Uterus (tissue), 4 donors: ENCODE measurements around the gene GBGT1. TPM values are rescaled to one million over a fixed set of nuclear protein-coding genes. Genes with fewer than 3 reads are reported as not detected.
"Not testable (repeated sequence)": the region's sequence is repeated elsewhere in the genome, so short reads cannot be mapped to it uniquely, and the experiment has no call there.

ENCODE experiments used
- DNase-seq, 2 donors: peaks; one replicate each; pipeline ENCODE4 v3.0.0-alpha.2; 2019 to 2020
- H3K27ac ChIP-seq, 2 donors: fragments of 200-600 bp; sonication (generic); 1 replicate in 1 of 2; 2 replicates in 1 of 2; pipeline ENCODE4 v1.5.1; 2016 to 2018
- H3K27me3 ChIP-seq, 2 donors: fragments of 200-600 bp; sonication (generic); one replicate each; pipeline ENCODE4 v1.5.1; 2018 to 2019; ENCODE audit warnings: control low read depth in 1 of 2
- H3K36me3 ChIP-seq, 2 donors: fragments of 200-600 bp; sonication (generic); one replicate each; pipeline ENCODE4 v1.5.1; 2019; ENCODE audit warnings: control low read depth in 1 of 2
- H3K4me1 ChIP-seq, 2 donors: fragments of 200-600 bp; sonication (generic); one replicate each; pipeline ENCODE4 v1.5.1; 2018 to 2019; ENCODE audit warnings: control low read depth in 1 of 2
- H3K4me3 ChIP-seq, 2 donors: fragments of 200-600 bp; sonication (generic); 1 replicate in 1 of 2; 2 replicates in 1 of 2; pipeline ENCODE4 v1.5.1; 2018 to 2019; ENCODE audit warnings: mild to moderate bottlenecking in 1 of 2
- H3K9me3 ChIP-seq, 2 donors: fragments of 200-600 bp; sonication (generic); one replicate each; pipeline ENCODE4 v1.5.1; 2019; ENCODE audit warnings: control low read depth in 1 of 2
- CTCF ChIP-seq, 4 experiments: fragments of 200-600 bp in 2 of 4; fragments of 450-650 bp in 2 of 4; sonication (generic) in 2 of 4; IDR thresholded peaks; one replicate each; pipeline ENCODE4 v1.5.1; 2016 to 2019; ENCODE audit warnings: antibody characterized with exemption in 4 of 4, mild to moderate bottlenecking in 2 of 4, moderate library complexity in 1 of 4
- POLR2A ChIP-seq, 2 donors: fragments of 450-650 bp; IDR thresholded peaks; one replicate each; pipeline ENCODE4 v1.6.1; 2016; ENCODE audit warnings: antibody characterized with exemption in 2 of 2, mild to moderate bottlenecking in 1 of 2, moderate library complexity in 1 of 2
- intact Hi-C: fragments of 100-400 bp; cut with DNase I; formaldehyde crosslinking; loops from one replicate; pipeline ENCODE4 v1.15.1; 2023; ENCODE audit warnings: low total_unique reads
- total RNA-seq, 4 donors: library from RNA; depleted of rRNA in 3 of 4; stranded (reverse); fragments of >200 nt in 3 of 4; gene quantifications; one replicate each; pipeline versions ENCODE4 v1.1.0 to v1.2.4, GENCODE V29; 2014 to 2023
- donor health status: DM: yes; HTN: yes; CAD: no.

GBGT1 gene
- total RNA-seq, 4 donors from 2014 or later, result 3.5 to 28.5 (median 9.8) TPM

GRCh38 chr9:133207540-133208170 is 43.9 kb upstream of the GBGT1 start:
- intact Hi-C loops, result no loop called here
- H3K9me3 ChIP-seq, result no peaks in the 10 kb centered on the region

GRCh38 chr9:133207021-133207531 is 43.4 kb upstream of the GBGT1 start:
- intact Hi-C loops, result no loop called here
- Histone ChIP-seq H3K4me3 (no peak overlapping the region), H3K4me1 (no peaks in the 10 kb centered on the region), H3K9me3 (no peaks in the 10 kb centered on the region), H3K27me3 (no peaks in the 10 kb centered on the region), H3K36me3 (no peaks in the 10 kb centered on the region), H3K27ac (no peak overlapping the region)
- TF ChIP-seq CTCF (IDR thresholded peaks at IDR 0.05) (no peak), POLR2A (IDR thresholded peaks at IDR 0.05) (no peak)
- DNase-seq, result no peak

More at GRCh38 chr9:133207540-133208170, 43.9 kb upstream of the GBGT1 start:
- Histone ChIP-seq H3K4me1 (no peaks in the 10 kb centered on the region), H3K4me3 (no peak overlapping the region), H3K27me3 (no peaks in the 10 kb centered on the region), H3K36me3 (no peaks in the 10 kb centered on the region), H3K27ac (no peak overlapping the region)
- DNase-seq, result no peak
- no peak for TF ChIP-seq CTCF (IDR thresholded peaks at IDR 0.05)

- Histone ChIP-seq H3K27ac (no peak overlapping the region), H3K27me3 (no peaks in the 10 kb centered on the region), H3K9me3 (no peaks in the 10 kb centered on the region), H3K4me3 (no peak overlapping the region), H3K36me3 (no peaks in the 10 kb centered on the region), H3K4me1 (no peaks in the 10 kb centered on the region)
- intact Hi-C loops, result no loop called here
- no peak for DNase-seq
- TF ChIP-seq CTCF (IDR thresholded peaks at IDR 0.05) (no peak), POLR2A (IDR thresholded peaks at IDR 0.05) (no peak)
Observed at GRCh38 chr9:133205996-133206931, 42.5 kb upstream of the GBGT1 start.

- DNase-seq, H3K27me3 ChIP-seq, H3K4me1 ChIP-seq, intact Hi-C loops, H3K36me3 ChIP-seq, H3K4me3 ChIP-seq, H3K9me3 ChIP-seq, H3K27ac ChIP-seq: not testable (repeated sequence)
Observed at GRCh38 chr9:133205481-133205887, 41.8 kb upstream of the GBGT1 start.

- no peak overlapping the region for H3K4me3 ChIP-seq
- H3K27ac ChIP-seq, result no peak overlapping the region
- no peaks in the 10 kb centered on the region for H3K27me3 ChIP-seq
- no peaks in the 10 kb centered on the region for H3K36me3 ChIP-seq
- intact Hi-C loops, result no loop called here
- TF ChIP-seq POLR2A (IDR thresholded peaks at IDR 0.05) (no peak), CTCF (IDR thresholded peaks at IDR 0.05) (no peak)
- H3K4me1 ChIP-seq, result no peaks in the 10 kb centered on the region
- H3K9me3 ChIP-seq, result no peaks in the 10 kb centered on the region
- DNase-seq, result no peak
Observed at GRCh38 chr9:133204993-133205336, 41.3 kb upstream of the GBGT1 start.
